ENCODE data around the gene KANK3.

GRCh38 chr19:8306235-8307054 is 36.6 kb downstream of the KANK3 start:
- no peak for TF ChIP-seq CTCF (conservative IDR thresholded peaks at IDR 0.05; ENCODE audit: low read length)
- TF ChIP-seq EZH2phosphoT487 (IDR thresholded peaks at IDR 0.05; ENCODE audit: borderline replicate concordance), result no peak

Data from Loucy (cell line).